ENCODE results near the gene SLAIN2.

The SLAIN2 gene

DNA sequence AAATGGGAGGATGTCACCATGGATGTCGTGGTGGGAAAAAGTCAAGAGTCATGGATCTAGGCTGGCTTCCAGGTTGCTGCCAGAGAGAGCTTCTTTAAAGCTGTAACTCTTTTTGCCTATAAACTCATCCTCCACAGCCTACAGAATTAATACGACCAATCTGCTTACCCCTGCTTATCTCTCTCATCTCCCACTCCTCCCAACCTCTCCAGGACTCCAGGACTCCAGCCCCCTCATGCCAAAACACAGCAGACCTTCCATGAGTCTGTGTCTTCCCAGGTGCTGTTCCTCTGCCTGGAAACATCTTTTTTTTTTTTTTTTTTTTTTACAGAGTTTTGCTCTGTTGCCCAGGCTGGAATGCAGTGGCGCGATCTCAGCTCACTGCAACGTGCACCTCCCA, 126.6 kb downstream of the SLAIN2 start:
- Histone ChIP-seq H3K79me2 (ENCODE audit: control insufficient read depth, low read length) (no peaks in the 10 kb centered on the region), H3K27ac (ENCODE audit: low read depth, low read length) (no peak overlapping the region), H3K9me2 (replicated peaks; ENCODE audit: control insufficient read depth, low read length) (0 out of 2 replicates have a peak, but pooled peaks cover under 1% of the 10 kb centered on the region), H3K4me1 (ENCODE audit: control insufficient read depth, low read length) (peaks cover 9% of the 10 kb centered on the region), H3K4me2 (ENCODE audit: low read length) (peak overlapping the region; percentile 24; the same call in 1 of the 2 replicates), H3K27me3 (ENCODE audit: control insufficient read depth, low read length) (no peaks in the 10 kb centered on the region), H3K36me3 (ENCODE audit: control insufficient read depth, low read length) (no peaks in the 10 kb centered on the region), H3K4me3 (ENCODE audit: low read length) (no peak overlapping the region), H4K20me1 (ENCODE audit: control insufficient read depth, insufficient read depth, low read depth, low read length) (no peaks in the 10 kb centered on the region), H3F3A (ENCODE audit: control insufficient read depth, insufficient read depth) (no peaks in the 10 kb centered on the region), H3K9me3 (ENCODE audit: control insufficient read depth, insufficient read depth, low read length) (no peaks in the 10 kb centered on the region)
- TF ChIP-seq EZH2phosphoT487 (IDR thresholded peaks at IDR 0.05; ENCODE audit: borderline replicate concordance, low read length) (no peak), CTCF (IDR thresholded peaks at IDR 0.05; ENCODE audit: low read depth, low read length, poor library complexity, severe bottlenecking) (no peak)

GRCh38 chr4:48470137-48470536, 128.8 kb downstream of the SLAIN2 start:
- H3F3A ChIP-seq (ENCODE audit: control insufficient read depth, insufficient read depth), result no peaks in the 10 kb centered on the region
- H3K27ac ChIP-seq (ENCODE audit: low read depth, low read length), result no peak overlapping the region
- H3K4me2 ChIP-seq (ENCODE audit: low read length), result no peak overlapping the region
- H3K79me2 ChIP-seq (ENCODE audit: control insufficient read depth, low read length), result no peaks in the 10 kb centered on the region
- no peaks in the 10 kb centered on the region for H3K9me3 ChIP-seq (ENCODE audit: control insufficient read depth, insufficient read depth, low read length)
- H4K20me1 ChIP-seq (ENCODE audit: control insufficient read depth, insufficient read depth, low read depth, low read length), result no peaks in the 10 kb centered on the region
- H3K9me2 ChIP-seq (replicated peaks; ENCODE audit: control insufficient read depth, low read length), result 0 out of 2 replicates have a peak, but pooled peaks cover 2% of the 10 kb centered on the region
- no peak overlapping the region for H3K4me3 ChIP-seq (ENCODE audit: low read length)
- H3K4me1 ChIP-seq (ENCODE audit: control insufficient read depth, low read length), result peaks cover 9% of the 10 kb centered on the region
- TF ChIP-seq EZH2phosphoT487 (IDR thresholded peaks at IDR 0.05; ENCODE audit: borderline replicate concordance, low read length) (no peak), CTCF (IDR thresholded peaks at IDR 0.05; ENCODE audit: low read depth, low read length, poor library complexity, severe bottlenecking) (no peak)
- no peaks in the 10 kb centered on the region for H3K36me3 ChIP-seq (ENCODE audit: control insufficient read depth, low read length)
- H3K27me3 ChIP-seq (ENCODE audit: control insufficient read depth, low read length), result no peaks in the 10 kb centered on the region

- Histone ChIP-seq H3K27me3 (ENCODE audit: control insufficient read depth, low read length) (no peaks in the 10 kb centered on the region), H3K9me3 (ENCODE audit: control insufficient read depth, insufficient read depth, low read length) (no peaks in the 10 kb centered on the region), H3K79me2 (ENCODE audit: control insufficient read depth, low read length) (no peaks in the 10 kb centered on the region), H3K27ac (ENCODE audit: low read depth, low read length) (no peak overlapping the region), H3K4me1 (ENCODE audit: control insufficient read depth, low read length) (peaks cover 9% of the 10 kb centered on the region), H4K20me1 (ENCODE audit: control insufficient read depth, insufficient read depth, low read depth, low read length) (no peaks in the 10 kb centered on the region), H3K36me3 (ENCODE audit: control insufficient read depth, low read length) (no peaks in the 10 kb centered on the region), H3K4me2 (ENCODE audit: low read length) (no peak overlapping the region), H3K4me3 (ENCODE audit: low read length) (no peak overlapping the region), H3F3A (ENCODE audit: control insufficient read depth, insufficient read depth) (no peaks in the 10 kb centered on the region), H3K9me2 (replicated peaks; ENCODE audit: control insufficient read depth, low read length) (0 out of 2 replicates have a peak, but pooled peaks cover 2% of the 10 kb centered on the region)
- TF ChIP-seq EZH2phosphoT487 (IDR thresholded peaks at IDR 0.05; ENCODE audit: borderline replicate concordance, low read length) (no peak), CTCF (IDR thresholded peaks at IDR 0.05; ENCODE audit: low read depth, low read length, poor library complexity, severe bottlenecking) (no peak)
These were observed 129.2 kb downstream of the SLAIN2 start for GRCh38 chr4:48470570-48470969.
